Stomach (tissue), 9 donors: ENCODE measurements around the gene KCNK16. TPM values are rescaled to one million over a fixed set of nuclear protein-coding genes. Genes with fewer than 3 reads are reported as not detected.
A peak's percentile ranks its signal among the peaks of the same experiment; 100 is the strongest.

ENCODE experiments used
- DNase-seq, 2 donors: peaks; one replicate each; pipeline versions ENCODE4 v3.0.0 to v3.0.0-alpha.2; 2013 to 2019
- H3K27ac ChIP-seq, 5 donors: fragments of 200-600 bp in 4 of 5; sonication (generic) in 4 of 5; one replicate each; pipeline ENCODE4 v1.5.1; 2013 to 2019; ENCODE audit warnings: mild to moderate bottlenecking in 1 of 5, moderate library complexity in 1 of 5
- H3K27me3 ChIP-seq, 3 donors: fragments of 200-600 bp; sonication (generic); one replicate each; pipeline ENCODE4 v1.5.1; 2017 to 2019; ENCODE audit warnings: mixed run types in 1 of 3
- H3K36me3 ChIP-seq, 4 donors: fragments of 200-600 bp; sonication (generic); 1 replicate in 3 of 4; 2 replicates in 1 of 4; pipeline ENCODE4 v1.5.1; 2016 to 2019
- H3K4me1 ChIP-seq, 4 donors: fragments of 200-600 bp; sonication (generic); one replicate each; pipeline ENCODE4 v1.5.1; 2016 to 2019
- H3K4me3 ChIP-seq, 4 donors: fragments of 200-600 bp; sonication (generic) in 3 of 4; one replicate each; pipeline ENCODE4 v1.5.1; 2016 to 2019; ENCODE audit warnings: mild to moderate bottlenecking in 1 of 4
- H3K9me3 ChIP-seq, 4 donors: fragments of 200-600 bp; sonication (generic); one replicate each; pipeline ENCODE4 v1.5.1; 2016 to 2019
- CTCF ChIP-seq, 7 experiments: fragments of 450-650 bp in 4 of 7; fragments of 200-600 bp in 3 of 7; sonication (generic) in 3 of 7; IDR thresholded peaks; one replicate each; pipeline ENCODE4 v1.5.1; 2016 to 2019; ENCODE audit warnings: antibody characterized with exemption in 7 of 7, control low read depth in 2 of 7, mild to moderate bottlenecking in 1 of 7
- EP300 ChIP-seq: sonication (generic); formaldehyde crosslinking; IDR thresholded peaks from one replicate; pipeline ENCODE4 v1.6.1; 2017; ENCODE audit warnings: antibody characterized with exemption
- POLR2A ChIP-seq, 4 donors: fragments of 450-650 bp; IDR thresholded peaks; one replicate each; pipeline ENCODE4 v1.6.1; 2016; ENCODE audit warnings: antibody characterized with exemption in 4 of 4, control low read depth in 2 of 4, mild to moderate bottlenecking in 1 of 4, moderate library complexity in 1 of 4
- POLR2AphosphoS5 ChIP-seq, 3 donors: sonication (generic); formaldehyde crosslinking; IDR thresholded peaks; one replicate each; pipeline ENCODE4 v1.6.1; 2016; ENCODE audit warnings: antibody characterized with exemption in 3 of 3
- WGBS, 5 donors: extraction: QIAGEN DNeasy Blood & Tissue Kit in 3 of 5; methylation state at CpG; one replicate each; pipeline versions ENCODE4 v1.1.5 to v1.1.7; 2013 to 2018; 5-methylcytosine and 5-hydroxymethylcytosine counted together
- intact Hi-C: fragments of 100-400 bp; cut with DNase I; formaldehyde crosslinking; loops from one replicate; pipeline ENCODE4 v1.15.1; 2023; ENCODE audit warnings: low total_unique reads
- polyA plus RNA-seq, 3 donors: library from polyadenylated mRNA; stranded (reverse); fragments of 200-250 nt; gene quantifications; one replicate each; pipeline ENCODE4 v1.2.3, GENCODE V29; 2013
- total RNA-seq, 5 donors: library from RNA; depleted of rRNA; stranded (reverse); fragments of >200 nt; gene quantifications; one replicate each; pipeline versions ENCODE4 v1.1.0 to v1.2.3, GENCODE V29; 2014 to 2016
- donor health status: healthy with polysubstance abuse.
- donor health status: Bipolar disorder and iron deficiency.
- donor health status: healthy.

Gene KCNK16
- total and polyA plus RNA-seq, 8 donors: 0.37 to 0.73 TPM; not detected in 6

GRCh38 chr6:39295611-39296011 is 26.9 kb downstream of the KCNK16 start:
- peak in 1 of 2 donors; percentile 79 for DNase-seq
- no peak overlapping the region for H3K4me3 ChIP-seq
- TF ChIP-seq POLR2AphosphoS5 (IDR thresholded peaks at IDR 0.05): no peak
- no peak for TF ChIP-seq POLR2A (IDR thresholded peaks at IDR 0.05)
- no peak for TF ChIP-seq EP300
- no peak for TF ChIP-seq CTCF (IDR thresholded peaks at IDR 0.05)
- no peak overlapping the region for H3K27ac ChIP-seq
- WGBS, 5 donors: 53 to 69% (median 66%) methylated on average over 5 of the region's 5 CpGs
- H3K36me3 ChIP-seq: no peaks in the 10 kb centered on the region
- peaks cover 0 to 14% (median 0%) of the 10 kb centered on the region in 3 donors for H3K27me3 ChIP-seq
- no peaks in the 10 kb centered on the region for H3K9me3 ChIP-seq
- intact Hi-C loops: no loop called here
- H3K4me1 ChIP-seq: peaks cover 0 to 15% (median 5%) of the 10 kb centered on the region in 4 donors

GRCh38 chr6:39294899-39295298 is 27.6 kb downstream of the KCNK16 start:
- no peak overlapping the region for H3K27ac ChIP-seq
- no peak overlapping the region for H3K4me3 ChIP-seq
- no peak for DNase-seq
- peaks cover 0 to 10% (median 0%) of the 10 kb centered on the region in 3 donors for H3K27me3 ChIP-seq
- TF ChIP-seq POLR2A (IDR thresholded peaks at IDR 0.05) (no peak), POLR2AphosphoS5 (IDR thresholded peaks at IDR 0.05) (no peak), EP300 (no peak), CTCF (IDR thresholded peaks at IDR 0.05) (no peak)
- H3K9me3 ChIP-seq: no peaks in the 10 kb centered on the region
- intact Hi-C loops: no loop called here
- H3K36me3 ChIP-seq: no peaks in the 10 kb centered on the region
- 59 to 93% (median 65%) methylated on average over 1 of the region's 1 CpG for WGBS, 5 donors
- H3K4me1 ChIP-seq: peaks cover 0 to 15% (median 5%) of the 10 kb centered on the region in 4 donors

GRCh38 chr6:39294133-39294532 is 28.4 kb downstream of the KCNK16 start:
- no peak for DNase-seq
- peaks cover 0 to 8% (median 0%) of the 10 kb centered on the region in 3 donors for H3K27me3 ChIP-seq
- intact Hi-C loops: no loop called here
- TF ChIP-seq EP300 (no peak), POLR2A (IDR thresholded peaks at IDR 0.05) (no peak), CTCF (IDR thresholded peaks at IDR 0.05) (no peak), POLR2AphosphoS5 (IDR thresholded peaks at IDR 0.05) (no peak)
- H3K9me3 ChIP-seq: no peaks in the 10 kb centered on the region
- no peaks in the 10 kb centered on the region for H3K36me3 ChIP-seq
- no peak overlapping the region for H3K27ac ChIP-seq
- peaks cover 0 to 15% (median 5%) of the 10 kb centered on the region in 4 donors for H3K4me1 ChIP-seq
- H3K4me3 ChIP-seq: no peak overlapping the region
- WGBS, 5 donors: 62 to 74% (median 64%) methylated on average over 4 to 5 of the region's 5 CpGs

- no peak for TF ChIP-seq POLR2AphosphoS5 (IDR thresholded peaks at IDR 0.05)
- TF ChIP-seq POLR2A (IDR thresholded peaks at IDR 0.05): no peak
- no peak for TF ChIP-seq EP300
- TF ChIP-seq CTCF (IDR thresholded peaks at IDR 0.05): no peak
- Histone ChIP-seq H3K4me1 (peaks cover 0 to 8% (median 0%) of the 10 kb centered on the region in 4 donors), H3K36me3 (no peaks in the 10 kb centered on the region), H3K27ac (no peak overlapping the region), H3K4me3 (no peak overlapping the region), H3K27me3 (peaks cover 0 to 4% (median 0%) of the 10 kb centered on the region in 3 donors), H3K9me3 (no peaks in the 10 kb centered on the region)
- intact Hi-C loops: no loop called here
- WGBS, 5 donors: 91 to 97% (median 94%) methylated on average over 6 of the region's 6 CpGs
- no peak for DNase-seq
Observed at GRCh38 chr6:39292637-39293036, 29.9 kb downstream of the KCNK16 start.
